Measurements from ENCODE around the gene PEX26.

DNA sequence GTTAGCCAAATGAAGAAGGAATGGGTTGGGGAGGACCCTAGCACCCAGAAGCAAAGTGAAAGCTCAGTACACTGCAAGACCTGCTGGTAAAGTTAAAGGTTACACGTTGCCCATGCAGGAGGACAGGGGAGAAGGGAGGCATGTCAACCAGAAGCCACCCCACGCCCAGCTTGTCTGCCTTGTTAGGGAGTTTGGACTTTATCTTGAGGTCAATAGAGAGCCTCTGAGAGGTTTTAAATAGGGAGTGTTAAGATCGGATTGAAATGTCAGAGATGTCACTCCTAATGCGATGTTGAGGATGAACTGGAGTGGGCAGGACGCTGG, 18.7 kb upstream of the PEX26 start:
- no peak for TF ChIP-seq CTCF (conservative IDR thresholded peaks at IDR 0.05 in 1 of 2, IDR thresholded peaks at IDR 0.05 in 1 of 2; ENCODE audit: low read depth in 1 of 2, low read length in 2 of 2)
- TF ChIP-seq EZH2 (IDR thresholded peaks at IDR 0.05; ENCODE audit: low read length, missing control alignments): no peak
